Measurements from ENCODE around the gene MAMSTR.

MAMSTR gene

DNA sequence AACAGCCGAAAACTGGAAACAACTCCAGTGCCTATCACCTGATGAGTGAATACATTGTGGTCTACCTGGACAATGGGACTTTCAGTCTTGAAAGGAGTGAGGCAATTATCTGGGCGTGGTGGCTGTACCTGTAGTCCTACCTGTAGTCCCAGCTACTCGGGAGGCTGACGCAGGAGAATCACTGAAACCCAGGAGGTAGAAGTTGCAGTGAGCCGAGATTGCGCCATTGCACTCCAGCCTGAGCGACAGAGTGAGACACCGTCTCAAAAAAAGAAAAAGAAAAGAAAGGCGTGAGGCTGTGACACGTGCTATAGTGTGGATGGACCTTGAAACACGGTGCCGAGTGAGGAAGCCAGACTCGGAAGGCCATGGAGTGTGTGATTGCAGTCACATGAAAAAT is 42.6 kb downstream of the MAMSTR start (continued):
- TF ChIP-seq, protein P1, sequence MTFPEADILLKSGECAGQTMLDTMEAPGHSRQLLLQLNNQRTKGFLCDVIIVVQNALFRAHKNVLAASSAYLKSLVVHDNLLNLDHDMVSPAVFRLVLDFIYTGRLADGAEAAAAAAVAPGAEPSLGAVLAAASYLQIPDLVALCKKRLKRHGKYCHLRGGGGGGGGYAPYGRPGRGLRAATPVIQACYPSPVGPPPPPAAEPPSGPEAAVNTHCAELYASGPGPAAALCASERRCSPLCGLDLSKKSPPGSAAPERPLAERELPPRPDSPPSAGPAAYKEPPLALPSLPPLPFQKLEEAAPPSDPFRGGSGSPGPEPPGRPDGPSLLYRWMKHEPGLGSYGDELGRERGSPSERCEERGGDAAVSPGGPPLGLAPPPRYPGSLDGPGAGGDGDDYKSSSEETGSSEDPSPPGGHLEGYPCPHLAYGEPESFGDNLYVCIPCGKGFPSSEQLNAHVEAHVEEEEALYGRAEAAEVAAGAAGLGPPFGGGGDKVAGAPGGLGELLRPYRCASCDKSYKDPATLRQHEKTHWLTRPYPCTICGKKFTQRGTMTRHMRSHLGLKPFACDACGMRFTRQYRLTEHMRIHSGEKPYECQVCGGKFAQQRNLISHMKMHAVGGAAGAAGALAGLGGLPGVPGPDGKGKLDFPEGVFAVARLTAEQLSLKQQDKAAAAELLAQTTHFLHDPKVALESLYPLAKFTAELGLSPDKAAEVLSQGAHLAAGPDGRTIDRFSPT (tag by site-specific recombination; IDR thresholded peaks at IDR 0.05): no peak
- TF ChIP-seq ZNF16 (tag by site-specific recombination; IDR thresholded peaks at IDR 0.05; ENCODE audit: low read depth) (no peak), ZNF707 (tag by site-specific recombination; IDR thresholded peaks at IDR 0.05) (no peak), ZNF274 (IDR thresholded peaks at IDR 0.05; ENCODE audit: low read length) (no peak), ZNF274 (tag by site-specific recombination; IDR thresholded peaks at IDR 0.05; ENCODE audit: borderline replicate concordance) (no peak), MEIS1 (CRISPR knock-in tag; IDR thresholded peaks at IDR 0.05; ENCODE audit: borderline replicate concordance) (no peak)

GRCh38 chr19:48676487-48676886 is 43.0 kb downstream of the MAMSTR start:
- CTCF ChIA-PET: interaction anchor here (0.6 to 3.9 kb wide), 11 partner anchors 12 to 166 kb away, joined by 3 to 35 read pairs (median 6); no protein-coding TSS in a partner anchor
- Histone ChIP-seq H3K4me1 (ENCODE audit: control insufficient read depth, insufficient read depth, low read length) (no peaks in the 10 kb centered on the region; the same call in 1 of the 2 replicates), H3K4me3 (ENCODE audit: low read depth, low read length) (no peak overlapping the region), H3K9me3 (ENCODE audit: control insufficient read depth, insufficient read depth, low read depth, low read length) (no peaks in the 10 kb centered on the region), H3K27ac (ENCODE audit: extremely low read depth, low read depth, low read length) (no peak overlapping the region), H3K36me3 (ENCODE audit: control insufficient read depth in 2 of 2, insufficient read depth in 1 of 2, low read length in 2 of 2) (no peaks in the 10 kb centered on the region)
- POLR2A ChIA-PET: interaction anchor here (0.9 kb wide), 1 partner anchor 7 kb away, joined by 4 read pairs; no protein-coding TSS in a partner anchor
- TF ChIP-seq ZNF623 (tag by site-specific recombination; IDR thresholded peaks at IDR 0.05) (no peak), ZNF785 (tag by site-specific recombination; IDR thresholded peaks at IDR 0.05) (no peak), ZNF692 (tag by site-specific recombination; IDR thresholded peaks at IDR 0.05) (no peak), KLF17 (tag by site-specific recombination; IDR thresholded peaks at IDR 0.05) (no peak), SCRT2 (tag by site-specific recombination; IDR thresholded peaks at IDR 0.05) (no peak), SP2 (tag by site-specific recombination; IDR thresholded peaks at IDR 0.05) (no peak), KLF10 (tag by site-specific recombination; IDR thresholded peaks at IDR 0.05) (no peak), PRDM10 (tag by site-specific recombination; IDR thresholded peaks at IDR 0.05) (no peak), KLF1 (tag by site-specific recombination; IDR thresholded peaks at IDR 0.05) (no peak), SCRT1 (tag by site-specific recombination; IDR thresholded peaks at IDR 0.05; ENCODE audit: borderline replicate concordance) (no peak), ZFHX2 (tag by site-specific recombination; conservative IDR thresholded peaks at IDR 0.05) (no peak), KLF9 (tag by site-specific recombination; IDR thresholded peaks at IDR 0.05; ENCODE audit: low read depth) (no peak), ZNF747 (tag by site-specific recombination; IDR thresholded peaks at IDR 0.05) (no peak), ZNF530 (tag by site-specific recombination; IDR thresholded peaks at IDR 0.05; ENCODE audit: low read depth) (no peak)
- TF ChIP-seq, protein P2, sequence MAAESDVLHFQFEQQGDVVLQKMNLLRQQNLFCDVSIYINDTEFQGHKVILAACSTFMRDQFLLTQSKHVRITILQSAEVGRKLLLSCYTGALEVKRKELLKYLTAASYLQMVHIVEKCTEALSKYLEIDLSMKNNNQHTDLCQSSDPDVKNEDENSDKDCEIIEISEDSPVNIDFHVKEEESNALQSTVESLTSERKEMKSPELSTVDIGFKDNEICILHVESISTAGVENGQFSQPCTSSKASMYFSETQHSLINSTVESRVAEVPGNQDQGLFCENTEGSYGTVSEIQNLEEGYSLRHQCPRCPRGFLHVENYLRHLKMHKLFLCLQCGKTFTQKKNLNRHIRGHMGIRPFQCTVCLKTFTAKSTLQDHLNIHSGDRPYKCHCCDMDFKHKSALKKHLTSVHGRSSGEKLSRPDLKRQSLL (tag by site-specific recombination; IDR thresholded peaks at IDR 0.05): no peak
